SK-N-MC (cell line): ENCODE measurements around the gene PYCARD.

Source experiments
- DNase-seq: peaks from one replicate; pipeline ENCODE4 v3.0.0-alpha.2; 2011; ENCODE audit warnings: low read depth, low spot score
- H3K27ac ChIP-seq: fragments of 200-600 bp; sonication (generic); 2 replicates; pipeline ENCODE4 v1.5.1; 2016; ENCODE audit warnings: mixed run types
- H3K36me3 ChIP-seq: fragments of 200-600 bp; sonication (generic); 2 replicates; pipeline ENCODE4 v1.6.1; 2017; ENCODE audit warnings: antibody characterized with exemption, low read length, mixed read lengths; ENCODE audit not compliant: insufficient read depth
- H3K4me3 ChIP-seq: fragments of 200-600 bp; sonication (generic); 2 replicates; pipeline ENCODE4 v1.5.1; 2016
- H3K9ac ChIP-seq: fragments of 200-600 bp; sonication (generic); 2 replicates; pipeline ENCODE4 v1.8.0; 2017; ENCODE audit warnings: mixed run types, mixed read lengths; ENCODE audit not compliant: insufficient read length
- H3K9me3 ChIP-seq: fragments of 200-600 bp; sonication (generic); 2 replicates; pipeline ENCODE4 v1.6.1; 2017; ENCODE audit warnings: low read depth, mild to moderate bottlenecking, antibody characterized with exemption, low read length, moderate library complexity, mixed read lengths
- EZH2 ChIP-seq: fragments of 200-600 bp; sonication (generic); IDR thresholded peaks from one replicate; pipeline ENCODE4 v1.6.1; 2017; ENCODE audit warnings: antibody characterized with exemption
- FOXP2 ChIP-seq: optimal IDR thresholded peaks from 2 replicates; pipeline ENCODE3; 2011; ENCODE audit warnings: mild to moderate bottlenecking, moderate library complexity; ENCODE audit not compliant: insufficient read depth; ENCODE audit errors: extremely low read length, control extremely low read depth
- POLR2AphosphoS5 ChIP-seq: IDR thresholded peaks from 2 replicates; pipeline ENCODE4 v1.6.1; 2012; ENCODE audit warnings: mild to moderate bottlenecking, low read depth, low read length, borderline replicate concordance

PYCARD gene

DNA sequence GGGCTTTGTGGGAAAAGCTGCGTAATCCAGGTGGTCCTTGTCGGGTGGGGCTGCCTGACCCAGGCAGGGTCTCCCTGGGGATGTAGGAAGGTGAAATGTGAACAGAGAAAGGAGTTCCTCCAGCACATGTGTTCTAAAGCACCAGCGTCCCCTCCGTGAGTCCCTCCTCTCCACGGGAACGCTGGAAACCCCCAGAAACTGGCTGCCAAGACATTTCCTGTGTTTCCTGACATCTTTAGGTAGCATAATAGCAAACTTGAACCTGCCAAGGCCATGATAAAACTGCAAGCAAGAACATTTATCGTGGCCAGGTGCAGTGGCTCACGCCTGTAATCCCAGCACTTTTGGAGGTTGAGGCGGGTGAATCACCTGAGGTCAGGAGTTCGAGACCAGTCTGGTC is 26.9 kb upstream of the PYCARD start:
- no peaks in the 10 kb centered on the region for H3K36me3 ChIP-seq
- DNase-seq: no peak

GRCh38 chr16:31228206-31228605 is 25.6 kb upstream of the PYCARD start:
- TF ChIP-seq POLR2AphosphoS5 (no peak), FOXP2 (no peak), EZH2 (no peak)
- DNase-seq: no peak
- Histone ChIP-seq H3K36me3 (no peaks in the 10 kb centered on the region), H3K9ac (no peak overlapping the region), H3K4me3 (no peak overlapping the region), H3K9me3 (no peaks in the 10 kb centered on the region), H3K27ac (no peak overlapping the region)

More for the DNA sequence above, 26.9 kb upstream of the PYCARD start:
- Histone ChIP-seq H3K9me3 (no peaks in the 10 kb centered on the region), H3K4me3 (no peak overlapping the region), H3K9ac (no peak overlapping the region), H3K27ac (no peak overlapping the region)
- TF ChIP-seq POLR2AphosphoS5 (no peak), FOXP2 (no peak), EZH2 (no peak)

- no peak overlapping the region for H3K27ac ChIP-seq
- TF ChIP-seq POLR2AphosphoS5 (no peak), FOXP2 (no peak), EZH2 (no peak)
- H3K9ac ChIP-seq: no peak overlapping the region
- no peaks in the 10 kb centered on the region for H3K9me3 ChIP-seq
- no peak for DNase-seq
- no peak overlapping the region for H3K4me3 ChIP-seq
- H3K36me3 ChIP-seq: no peaks in the 10 kb centered on the region
Observed at GRCh38 chr16:31225193-31225592, 22.6 kb upstream of the PYCARD start.

DNA sequence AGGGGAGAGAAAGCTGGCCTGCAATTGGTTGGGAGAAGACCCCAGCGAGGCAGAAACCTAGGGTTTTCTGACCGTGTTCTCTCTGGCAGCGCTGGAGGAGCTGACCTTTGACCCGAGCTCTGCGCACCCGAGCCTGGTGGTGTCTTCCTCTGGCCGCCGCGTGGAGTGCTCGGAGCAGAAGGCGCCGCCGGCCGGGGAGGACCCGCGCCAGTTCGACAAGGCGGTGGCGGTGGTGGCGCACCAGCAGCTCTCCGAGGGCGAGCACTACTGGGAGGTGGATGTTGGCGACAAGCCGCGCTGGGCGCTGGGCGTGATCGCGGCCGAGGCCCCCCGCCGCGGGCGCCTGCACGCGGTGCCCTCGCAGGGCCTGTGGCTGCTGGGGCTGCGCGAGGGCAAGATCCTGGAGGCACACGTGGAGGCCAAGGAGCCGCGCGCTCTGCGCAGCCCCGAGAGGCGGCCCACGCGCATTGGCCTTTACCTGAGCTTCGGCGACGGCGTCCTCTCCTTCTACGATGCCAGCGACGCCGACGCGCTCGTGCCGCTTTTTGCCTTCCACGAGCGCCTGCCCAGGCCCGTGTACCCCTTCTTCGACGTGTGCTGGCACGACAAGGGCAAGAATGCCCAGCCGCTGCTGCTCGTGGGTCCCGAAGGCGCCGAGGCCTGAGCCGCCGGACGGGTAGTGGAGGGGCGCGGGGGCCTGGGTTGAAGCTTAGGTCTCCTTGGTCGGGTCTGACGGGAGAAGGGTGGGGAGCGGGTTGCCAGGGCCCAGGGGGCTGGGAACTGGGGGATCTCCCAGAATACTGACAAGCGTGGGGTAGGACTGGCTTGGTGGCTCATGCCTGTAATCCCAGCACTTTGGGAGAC is 21.8 kb upstream of the PYCARD start:
- Histone ChIP-seq H3K36me3 (no peaks in the 10 kb centered on the region), H3K4me3 (no peak overlapping the region), H3K9ac (no peak overlapping the region), H3K27ac (no peak overlapping the region), H3K9me3 (no peaks in the 10 kb centered on the region)
- no peak for TF ChIP-seq POLR2AphosphoS5
- TF ChIP-seq EZH2: no peak
- TF ChIP-seq FOXP2: no peak
- no peak for DNase-seq

DNA sequence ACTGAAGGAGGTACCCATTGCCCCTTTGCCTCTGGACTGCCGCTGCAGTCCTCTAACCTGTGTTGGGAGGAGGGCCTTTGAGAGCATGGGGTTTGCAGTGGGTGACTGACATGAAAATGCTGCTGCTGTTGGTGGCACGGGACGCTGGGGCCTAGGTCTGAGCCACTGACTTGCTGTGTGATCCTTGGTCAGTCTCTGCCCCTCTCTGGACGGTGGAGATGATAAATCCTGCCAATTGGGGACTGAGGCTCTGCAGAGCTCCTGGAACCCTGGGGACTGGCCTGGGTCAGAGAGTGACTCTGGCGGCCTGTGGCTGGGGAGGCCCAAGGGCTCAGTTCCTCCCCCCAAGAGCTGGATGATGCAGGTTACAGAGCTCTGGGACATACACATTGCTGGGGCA is 20.5 kb upstream of the PYCARD start:
- H3K27ac ChIP-seq: no peak overlapping the region
- H3K36me3 ChIP-seq: no peaks in the 10 kb centered on the region
- TF ChIP-seq POLR2AphosphoS5 (no peak), FOXP2 (no peak), EZH2 (no peak)
- no peak overlapping the region for H3K4me3 ChIP-seq
- no peak for DNase-seq
- no peaks in the 10 kb centered on the region for H3K9me3 ChIP-seq
- H3K9ac ChIP-seq: no peak overlapping the region

GRCh38 chr16:31221357-31222160 is 19.0 kb upstream of the PYCARD start:
- Histone ChIP-seq H3K4me3 (no peak overlapping the region), H3K9me3 (no peaks in the 10 kb centered on the region), H3K9ac (no peak overlapping the region), H3K36me3 (no peaks in the 10 kb centered on the region), H3K27ac (no peak overlapping the region)
- TF ChIP-seq EZH2: no peak
- TF ChIP-seq FOXP2: no peak
- no peak for TF ChIP-seq POLR2AphosphoS5
- no peak for DNase-seq

DNA sequence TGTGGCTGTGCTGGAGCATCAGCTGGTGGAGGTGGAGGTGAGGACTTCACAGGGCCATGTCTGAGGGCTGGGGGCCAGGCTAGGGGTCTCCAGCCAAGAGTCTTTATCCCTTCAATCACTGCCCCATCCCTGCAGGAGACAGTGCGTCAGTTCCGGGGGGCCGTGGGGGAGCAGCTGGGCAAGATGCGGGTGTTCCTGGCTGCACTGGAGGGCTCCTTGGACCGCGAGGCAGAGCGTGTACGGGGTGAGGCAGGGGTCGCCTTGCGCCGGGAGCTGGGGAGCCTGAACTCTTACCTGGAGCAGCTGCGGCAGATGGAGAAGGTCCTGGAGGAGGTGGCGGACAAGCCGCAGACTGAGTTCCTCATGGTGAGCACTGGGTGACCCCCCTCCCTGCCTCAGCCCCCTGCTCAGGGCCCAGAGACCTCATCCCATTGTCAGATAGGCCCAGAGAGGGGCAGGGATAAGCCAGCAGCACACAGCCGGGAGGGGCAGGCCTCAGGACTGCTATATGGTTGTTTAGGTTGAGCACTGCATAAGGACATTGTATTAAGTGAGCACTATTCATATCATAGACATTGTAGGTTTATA is 16.7 kb upstream of the PYCARD start:
- TF ChIP-seq EZH2: no peak
- TF ChIP-seq POLR2AphosphoS5: no peak
- TF ChIP-seq FOXP2: no peak
- H3K27ac ChIP-seq: no peak overlapping the region
- no peak overlapping the region for H3K4me3 ChIP-seq
- H3K36me3 ChIP-seq: no peaks in the 10 kb centered on the region
- no peak for DNase-seq
- no peak overlapping the region for H3K9ac ChIP-seq
- H3K9me3 ChIP-seq: no peaks in the 10 kb centered on the region

DNA sequence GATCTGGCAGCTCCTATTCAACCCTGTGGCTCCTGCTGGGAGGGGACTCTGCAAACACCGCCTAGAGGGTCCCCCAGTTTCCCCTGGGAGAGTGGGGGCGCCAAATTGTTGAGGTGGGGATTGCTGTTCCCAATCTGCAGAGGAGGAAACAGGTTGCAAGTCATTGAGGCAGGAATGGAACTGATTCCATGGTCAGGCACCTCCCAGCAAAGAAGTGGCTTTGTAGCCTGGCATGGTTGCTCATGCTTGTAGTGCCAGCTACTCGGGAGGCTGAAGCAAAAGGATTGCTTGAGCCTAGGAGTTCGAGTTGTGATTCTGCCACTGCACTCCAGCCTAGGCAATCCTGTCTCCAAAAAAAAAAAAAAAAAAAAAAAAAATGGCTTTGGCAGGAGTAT is 14.6 kb upstream of the PYCARD start:
- Histone ChIP-seq H3K9me3 (no peaks in the 10 kb centered on the region), H3K36me3 (no peaks in the 10 kb centered on the region), H3K4me3 (peak overlapping the region; percentile 22; the same call in 1 of the 2 replicates), H3K27ac (no peak overlapping the region), H3K9ac (no peak overlapping the region)
- no peak for DNase-seq
- TF ChIP-seq EZH2: no peak
- TF ChIP-seq FOXP2: no peak
- TF ChIP-seq POLR2AphosphoS5: no peak
